ENCODE data around the gene TUBGCP3.

The TUBGCP3 gene

GRCh38 chr13:112618501-112618900 lies 30.5 kb upstream of the TUBGCP3 start:
- CTCF ChIA-PET, result interaction anchor here (0.9 to 5.3 kb wide), 4 partner anchors 10 to 257 kb away, joined by 3 to 51 read pairs (median 6); no protein-coding TSS in a partner anchor
- DNase-seq (ENCODE audit: low read depth, low spot score), result no peak
- no peak for TF ChIP-seq CTCF (IDR thresholded peaks at IDR 0.05; ENCODE audit: insufficient read depth, low read length, missing control alignments)
- POLR2A ChIA-PET, result no interaction called here
- no peak overlapping the region for H3K4me3 ChIP-seq (ENCODE audit: low read depth, low read length)

- no peak overlapping the region for H3K4me3 ChIP-seq (ENCODE audit: low read depth, low read length)
- POLR2A ChIA-PET, result no interaction called here
- no peak for DNase-seq (ENCODE audit: low read depth, low spot score)
- CTCF ChIA-PET, result interaction anchor here (1.0 to 5.3 kb wide), 4 partner anchors 11 to 258 kb away, joined by 4 to 51 read pairs (median 20); no protein-coding TSS in a partner anchor
- TF ChIP-seq CTCF (IDR thresholded peaks at IDR 0.05; ENCODE audit: insufficient read depth, low read length, missing control alignments), result no peak
Measured at GRCh38 chr13:112617754-112618375, 29.9 kb upstream of the TUBGCP3 start.

- TF ChIP-seq CTCF (IDR thresholded peaks at IDR 0.05; ENCODE audit: insufficient read depth, low read length, missing control alignments), result peak; percentile 70
- no peak for DNase-seq (ENCODE audit: low read depth, low spot score)
- H3K4me3 ChIP-seq (ENCODE audit: low read depth, low read length), result no peak overlapping the region
- CTCF ChIA-PET, result interaction anchor here (0.7 to 5.3 kb wide), 7 partner anchors 8 to 259 kb away, joined by 3 to 51 read pairs (median 4); no protein-coding TSS in a partner anchor
- POLR2A ChIA-PET, result no interaction called here
Measured at GRCh38 chr13:112616586-112617362, 28.8 kb upstream of the TUBGCP3 start.

- POLR2A ChIA-PET, result no interaction called here
- no peak for DNase-seq (ENCODE audit: low read depth, low spot score)
- TF ChIP-seq CTCF (IDR thresholded peaks at IDR 0.05; ENCODE audit: insufficient read depth, low read length, missing control alignments), result no peak
- no peak overlapping the region for H3K4me3 ChIP-seq (ENCODE audit: low read depth, low read length)
- CTCF ChIA-PET, result interaction anchor here (1.2 to 5.3 kb wide), 4 partner anchors 8 to 260 kb away, joined by 3 to 51 read pairs (median 19); no protein-coding TSS in a partner anchor
Measured at GRCh38 chr13:112615391-112615790, 27.4 kb upstream of the TUBGCP3 start.

- no peak for TF ChIP-seq CTCF (IDR thresholded peaks at IDR 0.05; ENCODE audit: insufficient read depth, low read length, missing control alignments)
- no peak overlapping the region for H3K4me3 ChIP-seq (ENCODE audit: low read depth, low read length)
- ChIA-PET POLR2A (no interaction called here), CTCF (interaction anchor here (3.5 to 5.3 kb wide), 2 partner anchors 8 to 261 kb away, joined by 34 to 51 read pairs; no protein-coding TSS in a partner anchor)
- DNase-seq (ENCODE audit: low read depth, low spot score), result no peak
Measured at GRCh38 chr13:112614835-112615234, 26.9 kb upstream of the TUBGCP3 start.

- ChIA-PET POLR2A (no interaction called here), CTCF (interaction anchor here (1.2 to 8.2 kb wide), 7 partner anchors 8 to 1134 kb away, joined by 3 to 132 read pairs (median 9); no protein-coding TSS in a partner anchor)
- no peak overlapping the region for H3K4me3 ChIP-seq (ENCODE audit: low read depth, low read length)
- no peak for TF ChIP-seq CTCF (IDR thresholded peaks at IDR 0.05; ENCODE audit: insufficient read depth, low read length, missing control alignments)
- DNase-seq (ENCODE audit: low read depth, low spot score), result no peak
Measured at GRCh38 chr13:112608212-112608611, 20.3 kb upstream of the TUBGCP3 start.
